Left lung (tissue), 10 donors: ENCODE measurements around the gene CMTR2. TPM values are rescaled to one million over a fixed set of nuclear protein-coding genes. Genes with fewer than 3 reads are reported as not detected.
"Not testable (repeated sequence)": the region's sequence is repeated elsewhere in the genome, so short reads cannot be mapped to it uniquely, and the experiment has no call there.

Experiments used
- ATAC-seq: fragments of 200-7000 bp; cut with Tn5 transposase; one replicate; pipeline ENCODE4 v1.9.1; 2020; ENCODE audit warnings: moderate library complexity
- DNase-seq, 4 donors: peaks; one replicate each; pipeline ENCODE4 v3.0.0-alpha.2; 2013 to 2020
- H3K27ac ChIP-seq, 2 donors: fragments of 200-600 bp; sonication (generic) in 1 of 2; one replicate each; pipeline versions ENCODE4 v1.5.0 to v1.8.0; 2020 to 2021
- H3K27me3 ChIP-seq, 2 donors: fragments of 200-600 bp; sonication (generic) in 1 of 2; one replicate each; pipeline versions ENCODE4 v1.5.0 to v1.8.0; 2020 to 2021
- H3K36me3 ChIP-seq, 2 donors: fragments of 200-600 bp; sonication (generic) in 1 of 2; one replicate each; pipeline versions ENCODE4 v1.5.0 to v1.8.0; 2020 to 2021
- H3K4me1 ChIP-seq, 2 donors: fragments of 200-600 bp; one replicate each; pipeline ENCODE4 v1.8.0; 2021
- H3K4me3 ChIP-seq, 2 donors: fragments of 200-600 bp; sonication (generic) in 1 of 2; one replicate each; pipeline versions ENCODE4 v1.5.0 to v1.8.0; 2020 to 2021; ENCODE audit warnings: mild to moderate bottlenecking in 1 of 2
- H3K9me3 ChIP-seq, 2 donors: fragments of 200-600 bp; sonication (generic) in 1 of 2; one replicate each; pipeline versions ENCODE4 v1.5.0 to v1.8.0; 2020 to 2021
- intact Hi-C, 2 donors: fragments of 100-400 bp; cut with DNase I; formaldehyde crosslinking; loops; one replicate each; pipeline versions ENCODE4 v1.11.2 to v1.14.2; 2022
- polyA plus RNA-seq, 6 donors: library from polyadenylated mRNA; unstranded; fragments of 120-200 nt; gene quantifications; one replicate each; pipeline ENCODE4 v1.2.1, GENCODE V29; 2013; ENCODE audit not compliant: insufficient read length in 6 of 6
- total RNA-seq, 2 donors: library from RNA; stranded (reverse); fragmentation: NEBNext Ultra II Directional; extraction: Animal tissue kit (Norgen Biotek cat#: 25700); gene quantifications; one replicate each; pipeline ENCODE4 v1.2.1, GENCODE V29; 2021
- TF ChIP-seq, protein P1 (sequence below), 2 donors: fragments of 200-600 bp; sonication (generic) in 1 of 2; IDR thresholded peaks; one replicate each; pipeline versions ENCODE4 v1.5.0 to v1.8.0; 2021; ENCODE audit warnings: antibody characterized with exemption in 2 of 2
- donor health status: DM: no; HTN: yes; CAD: no.
- donor health status: DM: no; HTN: no; CAD: no.

The CMTR2 gene
- total and polyA plus RNA-seq, 8 donors, result 16.4 to 48.8 (median 44.5) TPM

DNA sequence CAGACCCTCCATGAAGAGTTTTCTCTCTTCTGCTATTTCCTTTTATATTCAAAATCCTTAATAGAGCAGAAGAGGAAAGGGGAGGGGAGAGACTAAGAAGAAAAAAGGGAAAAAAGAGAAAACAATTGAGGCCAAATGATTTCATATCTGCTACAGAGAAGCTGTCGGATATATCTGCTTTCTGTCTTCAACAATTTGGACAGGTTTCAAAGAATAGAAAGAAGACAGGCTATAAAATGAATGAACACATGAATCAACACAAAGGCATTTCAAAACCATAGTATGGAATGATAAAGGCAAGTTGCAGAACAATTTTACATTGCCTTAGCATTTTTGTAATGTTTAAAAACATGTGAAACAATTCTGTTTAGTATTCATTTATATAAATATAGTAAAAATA lies 4.7 kb upstream of the CMTR2 start:
- intact Hi-C loops, result no loop called here
- Histone ChIP-seq H3K4me3 (no peak overlapping the region), H3K27me3 (peaks cover 0 to 12% of the 10 kb centered on the region in 2 donors), H3K4me1 (no peaks in the 10 kb centered on the region), H3K36me3 (no peaks in the 10 kb centered on the region), H3K27ac (no peak overlapping the region), H3K9me3 (no peaks in the 10 kb centered on the region)
- DNase-seq (peak in 1 of 4 donors; percentile 10), ATAC-seq (no peak)
- TF ChIP-seq, protein P1, sequence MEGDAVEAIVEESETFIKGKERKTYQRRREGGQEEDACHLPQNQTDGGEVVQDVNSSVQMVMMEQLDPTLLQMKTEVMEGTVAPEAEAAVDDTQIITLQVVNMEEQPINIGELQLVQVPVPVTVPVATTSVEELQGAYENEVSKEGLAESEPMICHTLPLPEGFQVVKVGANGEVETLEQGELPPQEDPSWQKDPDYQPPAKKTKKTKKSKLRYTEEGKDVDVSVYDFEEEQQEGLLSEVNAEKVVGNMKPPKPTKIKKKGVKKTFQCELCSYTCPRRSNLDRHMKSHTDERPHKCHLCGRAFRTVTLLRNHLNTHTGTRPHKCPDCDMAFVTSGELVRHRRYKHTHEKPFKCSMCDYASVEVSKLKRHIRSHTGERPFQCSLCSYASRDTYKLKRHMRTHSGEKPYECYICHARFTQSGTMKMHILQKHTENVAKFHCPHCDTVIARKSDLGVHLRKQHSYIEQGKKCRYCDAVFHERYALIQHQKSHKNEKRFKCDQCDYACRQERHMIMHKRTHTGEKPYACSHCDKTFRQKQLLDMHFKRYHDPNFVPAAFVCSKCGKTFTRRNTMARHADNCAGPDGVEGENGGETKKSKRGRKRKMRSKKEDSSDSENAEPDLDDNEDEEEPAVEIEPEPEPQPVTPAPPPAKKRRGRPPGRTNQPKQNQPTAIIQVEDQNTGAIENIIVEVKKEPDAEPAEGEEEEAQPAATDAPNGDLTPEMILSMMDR (IDR thresholded peaks at IDR 0.05), result no peak

DNA sequence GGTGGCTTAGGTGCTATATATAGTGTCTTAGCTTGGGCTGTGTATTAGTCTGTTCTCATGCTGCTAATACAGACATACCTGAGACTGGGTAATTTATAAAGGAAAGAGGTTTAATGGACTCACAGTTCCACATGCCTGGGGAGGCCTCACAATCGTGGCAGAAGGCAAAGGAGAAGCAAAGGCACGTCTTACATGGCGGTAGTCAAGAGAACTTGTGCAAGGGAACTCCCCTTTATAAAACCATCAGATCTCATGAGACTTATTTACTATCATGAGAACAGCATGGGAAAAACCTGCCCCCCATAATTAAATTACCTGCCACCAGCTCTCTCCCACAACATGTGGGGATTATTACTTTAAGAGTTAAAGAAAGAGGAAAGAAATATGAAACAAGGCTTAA lies 2.9 kb upstream of the CMTR2 start:
- ATAC-seq, H3K9me3 ChIP-seq, H3K27ac ChIP-seq, DNase-seq, H3K4me3 ChIP-seq, intact Hi-C loops, H3K36me3 ChIP-seq: not testable (repeated sequence)
- Histone ChIP-seq H3K27me3 (peaks cover 0 to 12% of the 10 kb centered on the region in 2 donors), H3K4me1 (peaks cover 8 to 17% of the 10 kb centered on the region in 2 donors)

DNA sequence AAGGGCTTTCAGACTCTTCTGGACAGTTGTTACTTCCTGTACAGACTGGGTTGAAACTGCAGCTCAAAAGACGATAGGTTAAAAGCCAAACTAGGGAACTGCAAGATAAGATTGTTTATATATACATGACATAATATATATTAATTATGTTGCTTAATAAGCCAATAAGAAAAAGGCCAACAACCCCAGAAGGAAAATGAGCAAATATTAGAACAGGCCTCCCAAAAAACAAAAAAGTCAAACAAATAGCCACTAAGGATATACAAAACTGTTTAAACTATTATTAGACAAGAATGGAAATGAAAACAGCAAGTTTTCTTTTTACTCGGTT lies 495 bp upstream of the CMTR2 start:
- Histone ChIP-seq H3K4me3 (peak overlapping the region; percentile 80 to 85), H3K27ac (peak overlapping the region; percentile 93 to 94), H3K4me1 (peaks cover 8 to 22% of the 10 kb centered on the region in 2 donors), H3K9me3 (no peaks in the 10 kb centered on the region), H3K27me3 (peaks cover 0 to 12% of the 10 kb centered on the region in 2 donors), H3K36me3 (peaks cover 0 to 28% of the 10 kb centered on the region in 2 donors)
- intact Hi-C loops, result no loop called here
- no peak for DNase-seq
- TF ChIP-seq, protein P1 (IDR thresholded peaks at IDR 0.05), result no peak
- ATAC-seq, result no peak

DNA sequence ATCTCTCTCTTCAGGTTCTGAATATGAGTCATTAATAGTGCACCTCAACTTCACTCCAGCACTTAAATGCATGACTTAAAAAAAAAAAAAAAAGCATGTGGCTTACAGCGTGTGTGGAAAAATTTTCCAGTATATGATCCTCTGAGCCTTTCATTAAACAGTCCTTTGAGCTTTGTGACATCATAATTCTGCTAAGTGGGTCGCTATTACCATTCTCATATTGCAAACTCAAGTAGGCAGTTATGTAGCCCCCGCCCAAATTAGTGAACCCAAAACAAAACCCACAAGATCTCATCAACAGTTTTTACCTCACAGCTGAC lies 672 bp downstream of the CMTR2 start:
- Histone ChIP-seq H3K27ac (peak overlapping the region; percentile 93 to 94), H3K27me3 (peaks cover 0 to 12% of the 10 kb centered on the region in 2 donors), H3K36me3 (peaks cover 0 to 39% of the 10 kb centered on the region in 2 donors), H3K4me1 (peaks cover 8 to 22% of the 10 kb centered on the region in 2 donors), H3K9me3 (no peaks in the 10 kb centered on the region), H3K4me3 (peak overlapping the region; percentile 80 to 85)
- TF ChIP-seq, protein P1 (IDR thresholded peaks at IDR 0.05), result no peak
- ATAC-seq (peak; percentile 11), DNase-seq (no peak)
- intact Hi-C loops, result no loop called here

DNA sequence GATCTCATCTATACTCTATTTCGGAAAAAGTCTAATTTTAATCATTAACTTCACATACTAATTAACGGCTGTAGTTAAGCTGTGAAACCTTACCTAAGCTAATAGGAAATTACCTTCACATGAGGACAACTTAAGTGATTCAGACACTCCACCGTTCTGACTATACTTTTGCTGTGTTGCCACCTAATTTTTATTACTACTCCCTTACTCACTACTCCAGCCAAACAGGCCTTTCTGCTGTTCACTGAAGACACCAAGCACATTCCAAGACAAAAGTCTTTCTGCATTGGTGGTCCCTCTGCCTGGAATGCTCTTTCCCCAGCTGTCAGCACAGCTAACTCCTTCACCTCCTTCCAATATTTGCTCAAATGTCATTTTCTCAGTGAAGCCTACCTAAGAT lies 1.3 kb downstream of the CMTR2 start:
- Histone ChIP-seq H3K36me3 (peaks cover 0 to 46% of the 10 kb centered on the region in 2 donors), H3K27me3 (peaks cover 0 to 12% of the 10 kb centered on the region in 2 donors), H3K4me3 (peak overlapping the region in 1 of 2 donors; percentile 80), H3K9me3 (no peaks in the 10 kb centered on the region), H3K4me1 (peaks cover 8 to 22% of the 10 kb centered on the region in 2 donors), H3K27ac (peak overlapping the region in 1 of 2 donors; percentile 94)
- DNase-seq, result peak in 1 of 4 donors; percentile 15
- TF ChIP-seq, protein P1 (IDR thresholded peaks at IDR 0.05), result no peak
- ATAC-seq, result no peak
- intact Hi-C loops, result no loop called here

DNA sequence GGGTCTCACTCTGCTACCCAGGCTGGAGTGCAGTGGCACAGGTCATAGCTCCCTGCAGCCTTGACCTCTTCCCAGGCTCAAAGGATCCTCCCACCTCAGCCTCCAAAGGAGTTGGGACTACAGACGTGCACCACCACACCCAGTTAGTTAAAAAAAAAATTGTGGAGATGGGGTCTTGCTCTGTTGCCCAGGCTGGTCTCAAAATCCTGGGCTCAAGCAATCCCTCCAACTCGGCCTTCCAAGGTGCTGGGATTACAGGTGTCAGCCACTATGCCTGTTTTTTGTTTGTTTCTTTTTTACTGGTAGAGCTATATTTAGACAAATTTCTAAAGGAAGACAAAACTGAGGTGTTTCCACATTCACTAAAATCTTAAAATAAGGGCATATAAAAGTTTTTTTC lies 1.7 kb downstream of the CMTR2 start:
- no peak for ATAC-seq
- Histone ChIP-seq H3K9me3 (no peaks in the 10 kb centered on the region), H3K4me3 (peak overlapping the region in 1 of 2 donors; percentile 80), H3K27ac (no peak overlapping the region), H3K36me3 (peaks cover 0 to 47% of the 10 kb centered on the region in 2 donors), H3K27me3 (peaks cover 0 to 12% of the 10 kb centered on the region in 2 donors), H3K4me1 (peaks cover 8 to 22% of the 10 kb centered on the region in 2 donors)
- intact Hi-C loops, result no loop called here
- DNase-seq, result no peak
- TF ChIP-seq, protein P1 (IDR thresholded peaks at IDR 0.05), result no peak
